Panc1 (cell line): ENCODE measurements around the gene CNKSR3.

ENCODE experiments used
- TCF7L2 ChIP-seq: IDR thresholded peaks from 2 replicates; pipeline ENCODE4 v1.6.1; 2011; ENCODE audit warnings: mild to moderate bottlenecking, low read depth, low read length, inconsistent platforms
- TF ChIP-seq, protein P1 (sequence below): fragments of 450-650 bp; IDR thresholded peaks from 2 replicates; pipeline ENCODE4 v1.5.1; 2017; ENCODE audit warnings: mild to moderate bottlenecking

DNA sequence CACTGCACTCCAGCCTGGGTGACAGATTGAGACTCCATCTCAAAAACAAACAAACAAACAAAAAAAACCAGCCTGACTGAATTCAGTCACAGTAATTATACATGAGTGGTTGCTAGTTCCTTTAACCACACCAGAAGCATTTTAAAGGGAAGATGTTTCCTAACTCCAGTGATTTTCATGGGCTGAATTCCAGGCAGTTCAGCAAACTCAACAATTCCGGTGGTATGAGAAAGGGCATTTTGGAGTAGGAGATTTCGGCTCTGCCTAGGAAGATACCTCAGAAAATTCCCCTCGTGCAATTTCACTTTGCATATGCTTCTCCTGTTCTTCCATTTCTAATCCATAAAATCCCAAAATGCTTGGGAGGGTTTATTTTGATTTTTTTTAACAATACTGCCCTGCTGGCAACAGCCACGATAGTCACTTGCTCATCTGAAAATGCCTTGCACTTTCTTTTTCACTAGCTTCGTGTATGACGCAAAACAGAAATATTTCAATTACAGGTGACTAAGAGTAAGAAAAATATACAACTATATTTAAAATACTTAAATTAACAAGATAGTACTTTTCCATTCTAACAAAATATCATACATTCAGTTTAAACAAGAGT is 105.6 kb downstream of the CNKSR3 start:
- TF ChIP-seq, protein P1, sequence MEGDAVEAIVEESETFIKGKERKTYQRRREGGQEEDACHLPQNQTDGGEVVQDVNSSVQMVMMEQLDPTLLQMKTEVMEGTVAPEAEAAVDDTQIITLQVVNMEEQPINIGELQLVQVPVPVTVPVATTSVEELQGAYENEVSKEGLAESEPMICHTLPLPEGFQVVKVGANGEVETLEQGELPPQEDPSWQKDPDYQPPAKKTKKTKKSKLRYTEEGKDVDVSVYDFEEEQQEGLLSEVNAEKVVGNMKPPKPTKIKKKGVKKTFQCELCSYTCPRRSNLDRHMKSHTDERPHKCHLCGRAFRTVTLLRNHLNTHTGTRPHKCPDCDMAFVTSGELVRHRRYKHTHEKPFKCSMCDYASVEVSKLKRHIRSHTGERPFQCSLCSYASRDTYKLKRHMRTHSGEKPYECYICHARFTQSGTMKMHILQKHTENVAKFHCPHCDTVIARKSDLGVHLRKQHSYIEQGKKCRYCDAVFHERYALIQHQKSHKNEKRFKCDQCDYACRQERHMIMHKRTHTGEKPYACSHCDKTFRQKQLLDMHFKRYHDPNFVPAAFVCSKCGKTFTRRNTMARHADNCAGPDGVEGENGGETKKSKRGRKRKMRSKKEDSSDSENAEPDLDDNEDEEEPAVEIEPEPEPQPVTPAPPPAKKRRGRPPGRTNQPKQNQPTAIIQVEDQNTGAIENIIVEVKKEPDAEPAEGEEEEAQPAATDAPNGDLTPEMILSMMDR: no peak
- no peak for TF ChIP-seq TCF7L2
